H1 (cell line): Measurements from ENCODE around the gene DGKH.

Experiments used
- MAFK ChIP-seq: IDR thresholded peaks from 2 replicates; pipeline ENCODE4 v1.6.1; 2012; ENCODE audit warnings: low read depth, mild to moderate bottlenecking, improper control_type of control experiment, low read length
- RAD21 ChIP-seq, 2 experiments: IDR thresholded peaks in 1 of 2; conservative IDR thresholded peaks in 1 of 2; 2 replicates each; pipeline ENCODE4 v1.6.1; 2011; ENCODE audit warnings: low read depth in 2 of 2, low read length in 2 of 2, improper control_type of control experiment in 1 of 2, inconsistent platforms in 1 of 2, mild to moderate bottlenecking in 1 of 2, moderate library complexity in 1 of 2
- RXRA ChIP-seq: IDR thresholded peaks from 2 replicates; pipeline ENCODE4 v1.6.1; 2011; ENCODE audit warnings: low read depth, mild to moderate bottlenecking, low read length, moderate library complexity; ENCODE audit not compliant: insufficient read depth
- SRF ChIP-seq: IDR thresholded peaks from 2 replicates; pipeline ENCODE4 v1.6.1; 2011; ENCODE audit warnings: mild to moderate bottlenecking, low read depth, low read length, moderate library complexity
- TAF1 ChIP-seq: IDR thresholded peaks from 2 replicates; pipeline ENCODE4 v1.6.1; 2011; ENCODE audit warnings: mild to moderate bottlenecking, low read depth, low read length
- ZNF274 ChIP-seq: IDR thresholded peaks from 2 replicates; pipeline ENCODE4 v1.7.0; 2012; ENCODE audit warnings: low read length, borderline replicate concordance; ENCODE audit errors: extremely low read depth

- TF ChIP-seq RXRA (no peak), SRF (no peak), ZNF274 (no peak), RAD21 (IDR thresholded peaks at IDR 0.05 in 1 of 2, conservative IDR thresholded peaks at IDR 0.05 in 1 of 2; ENCODE audit: low read depth in 2 of 2, low read length in 2 of 2) (no peak), MAFK (no peak), TAF1 (no peak)
Observed at GRCh38 chr13:42177189-42177588, 128.7 kb downstream of the DGKH start.
